ENCODE measurements around the gene EDC4.

Gene EDC4

GRCh38 chr16:67930191-67930590 lies 57.3 kb downstream of the EDC4 start:
- Mint-ChIP-seq H3K36me3 (ENCODE audit: low read depth) (peaks cover 11% of the 10 kb centered on the region), H3K4me1 (peaks cover 31% of the 10 kb centered on the region), H3K27me3 (ENCODE audit: low read depth, poor library complexity) (peaks cover 11% of the 10 kb centered on the region), H3K4me3 (no peak overlapping the region), H3K9me3 (no peaks in the 10 kb centered on the region), H3K27ac (no peak overlapping the region)
- DNase-seq = no peak
- TF ChIP-seq, protein P1, sequence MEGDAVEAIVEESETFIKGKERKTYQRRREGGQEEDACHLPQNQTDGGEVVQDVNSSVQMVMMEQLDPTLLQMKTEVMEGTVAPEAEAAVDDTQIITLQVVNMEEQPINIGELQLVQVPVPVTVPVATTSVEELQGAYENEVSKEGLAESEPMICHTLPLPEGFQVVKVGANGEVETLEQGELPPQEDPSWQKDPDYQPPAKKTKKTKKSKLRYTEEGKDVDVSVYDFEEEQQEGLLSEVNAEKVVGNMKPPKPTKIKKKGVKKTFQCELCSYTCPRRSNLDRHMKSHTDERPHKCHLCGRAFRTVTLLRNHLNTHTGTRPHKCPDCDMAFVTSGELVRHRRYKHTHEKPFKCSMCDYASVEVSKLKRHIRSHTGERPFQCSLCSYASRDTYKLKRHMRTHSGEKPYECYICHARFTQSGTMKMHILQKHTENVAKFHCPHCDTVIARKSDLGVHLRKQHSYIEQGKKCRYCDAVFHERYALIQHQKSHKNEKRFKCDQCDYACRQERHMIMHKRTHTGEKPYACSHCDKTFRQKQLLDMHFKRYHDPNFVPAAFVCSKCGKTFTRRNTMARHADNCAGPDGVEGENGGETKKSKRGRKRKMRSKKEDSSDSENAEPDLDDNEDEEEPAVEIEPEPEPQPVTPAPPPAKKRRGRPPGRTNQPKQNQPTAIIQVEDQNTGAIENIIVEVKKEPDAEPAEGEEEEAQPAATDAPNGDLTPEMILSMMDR (IDR thresholded peaks at IDR 0.05) = no peak

DNA sequence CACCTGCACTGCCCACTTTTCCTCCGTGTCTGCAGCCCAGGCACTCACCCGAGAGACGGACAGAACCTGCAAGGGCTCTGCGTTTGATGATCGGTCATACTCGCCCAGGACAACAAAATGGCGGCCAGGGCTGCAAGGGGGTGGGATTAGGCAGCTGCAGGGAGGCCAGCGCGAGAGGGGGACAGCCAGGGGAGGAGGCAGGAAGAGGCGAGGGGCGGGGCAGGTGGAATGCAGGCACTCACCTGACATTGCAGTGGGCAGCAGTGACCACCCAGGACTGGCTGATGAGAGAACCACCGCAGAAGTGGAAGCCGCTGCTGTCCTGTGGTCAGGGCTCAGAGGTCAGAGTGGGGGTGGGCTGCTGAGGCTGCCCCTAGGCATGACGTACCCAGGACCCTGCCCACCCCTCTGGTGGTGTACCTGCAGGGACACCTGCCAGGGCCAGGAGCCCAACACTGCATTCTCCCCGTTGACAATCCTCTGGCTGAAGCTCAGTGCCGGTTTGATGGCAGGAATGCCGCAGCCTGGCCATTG lies 57.9 kb downstream of the EDC4 start:
- no peak overlapping the region for H3K27ac Mint-ChIP-seq
- H3K9me3 Mint-ChIP-seq = no peaks in the 10 kb centered on the region
- H3K36me3 Mint-ChIP-seq (ENCODE audit: low read depth) = peaks cover 11% of the 10 kb centered on the region
- TF ChIP-seq, protein P1 (IDR thresholded peaks at IDR 0.05) = no peak
- H3K4me3 Mint-ChIP-seq = no peak overlapping the region
- DNase-seq = no peak
- peaks cover 30% of the 10 kb centered on the region for H3K4me1 Mint-ChIP-seq
- H3K27me3 Mint-ChIP-seq (ENCODE audit: low read depth, poor library complexity) = peaks cover 13% of the 10 kb centered on the region

Data from nephron progenitor cell (in vitro differentiated cells).